Subcutaneous adipose tissue (tissue), 4 donors: ENCODE results near the gene CPVL. TPM values are rescaled to one million over a fixed set of nuclear protein-coding genes. Genes with fewer than 3 reads are reported as not detected.

Experiments used
- CTCF ChIP-seq: fragments of 450-650 bp; IDR thresholded peaks from one replicate; pipeline ENCODE4 v1.5.1; 2016; ENCODE audit warnings: low read depth, mild to moderate bottlenecking, control low read depth, antibody characterized with exemption, moderate library complexity
- total RNA-seq, 4 donors: library from RNA; depleted of rRNA; stranded (reverse); fragments of >200 nt; gene quantifications; one replicate each; pipeline ENCODE4 v1.1.0, GENCODE V29; 2016

CPVL gene
- total RNA-seq, 4 donors from 2014 or later: 13.0 to 105 (median 36.5) TPM

- no peak for TF ChIP-seq CTCF
These were observed 55.3 kb downstream of the CPVL start for GRCh38 chr7:29090836-29091601.

DNA sequence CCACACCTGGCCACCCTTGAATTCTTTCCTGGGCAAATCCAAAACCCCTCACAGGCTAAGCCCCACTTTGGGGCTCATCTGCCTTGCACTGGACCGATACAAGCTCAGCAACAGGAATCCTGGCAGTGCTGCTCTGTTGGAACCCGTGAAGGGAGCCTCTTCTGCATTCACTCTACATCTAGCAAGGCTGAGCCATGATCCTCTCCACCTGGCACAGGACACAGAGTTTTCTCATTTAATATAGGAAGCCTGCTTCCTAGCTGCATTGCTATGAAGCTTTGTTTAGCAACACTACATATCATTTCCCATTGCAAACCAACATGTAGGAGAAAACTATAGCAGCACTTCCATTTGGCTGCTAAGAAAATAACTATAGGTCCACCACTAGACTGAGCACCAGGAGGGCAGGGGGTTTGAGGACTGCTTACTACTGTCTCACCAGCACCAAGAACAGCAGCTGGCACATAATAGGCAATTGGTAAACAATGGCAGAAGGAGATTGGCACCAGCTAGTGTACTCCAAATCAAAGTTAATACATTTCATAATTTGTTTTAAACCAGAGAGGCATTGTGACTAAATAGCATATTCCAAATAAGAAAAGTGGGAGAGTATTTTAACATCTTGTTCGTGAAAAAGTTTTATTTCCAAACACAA is 56.1 kb downstream of the CPVL start:
- no peak for TF ChIP-seq CTCF

DNA sequence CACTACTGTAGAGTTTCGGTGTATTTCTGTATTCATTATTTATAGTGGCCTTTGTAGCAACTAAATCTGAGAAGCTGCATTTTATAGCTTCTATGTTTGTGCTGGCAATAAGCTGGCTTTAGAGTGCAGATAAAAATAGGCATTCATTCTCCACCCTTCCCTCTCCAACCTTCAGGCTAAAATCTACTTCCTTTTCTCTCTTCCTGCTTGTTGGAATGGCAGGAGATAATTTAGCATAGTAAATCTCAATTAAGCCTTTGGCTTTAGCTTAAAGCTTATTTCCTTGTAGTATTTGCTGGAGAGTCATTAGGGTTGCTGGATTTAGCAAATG is 58.5 kb downstream of the CPVL start:
- no peak for TF ChIP-seq CTCF

DNA sequence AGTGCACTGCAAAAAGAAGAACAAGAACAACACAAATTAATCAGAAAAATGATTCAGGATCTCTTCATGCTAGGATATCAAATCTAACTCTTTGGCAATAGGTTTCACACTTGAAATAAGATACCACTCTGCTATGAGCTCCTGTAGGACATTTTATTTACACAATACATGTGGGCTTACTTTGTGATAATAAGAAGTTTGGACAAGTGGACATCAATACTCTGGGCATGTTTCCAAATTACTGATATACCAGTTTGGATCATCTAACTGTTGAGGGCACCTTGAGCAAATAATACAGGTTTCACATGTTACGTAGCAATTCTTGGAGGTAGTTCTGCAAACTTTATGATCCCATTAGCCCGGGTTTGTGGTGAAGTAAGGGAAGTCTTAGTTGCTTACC is 59.8 kb downstream of the CPVL start:
- no peak for TF ChIP-seq CTCF

DNA sequence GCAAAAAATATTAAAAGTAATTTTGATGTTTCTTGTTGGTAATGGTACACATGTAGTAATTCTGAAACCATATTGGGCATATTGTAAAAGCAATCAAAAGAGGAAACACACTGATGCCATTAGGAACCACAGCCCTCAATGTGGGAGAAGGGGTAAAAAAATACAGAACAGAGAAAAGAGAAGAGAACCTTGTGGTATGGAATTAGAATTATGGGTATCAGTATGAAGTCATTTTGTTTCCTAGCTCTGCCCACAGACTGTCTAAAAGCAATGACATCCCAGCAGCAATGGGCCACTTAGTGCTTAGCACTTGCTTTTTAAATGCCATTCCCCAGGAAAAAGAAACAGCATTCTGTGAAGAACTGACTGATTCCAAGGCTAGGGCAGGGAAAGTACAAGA is 61.5 kb downstream of the CPVL start:
- TF ChIP-seq CTCF: no peak

DNA sequence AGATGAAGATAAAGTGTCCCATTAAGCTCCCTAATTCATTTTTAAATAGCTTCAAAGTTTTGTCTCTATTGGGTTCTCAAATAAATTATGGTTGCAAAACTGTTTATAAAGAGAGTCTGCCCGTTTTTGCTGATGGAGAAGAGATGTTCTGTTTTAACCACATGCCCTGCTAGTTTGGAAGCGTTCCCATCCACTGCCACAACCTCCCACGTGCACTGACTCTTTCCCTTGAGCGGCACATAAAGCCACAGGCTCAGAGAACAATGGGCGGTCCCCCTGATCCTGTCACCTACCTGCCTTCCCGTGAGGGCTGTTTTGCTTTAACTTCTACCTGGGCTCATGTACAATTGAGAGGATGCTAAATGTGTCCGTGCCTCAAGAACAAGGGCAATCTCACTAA is 65.5 kb downstream of the CPVL start:
- no peak for TF ChIP-seq CTCF

GRCh38 chr7:29078311-29079260 is 67.8 kb downstream of the CPVL start:
- TF ChIP-seq CTCF: no peak
